ENCODE measurements around the gene ADAMTSL4.
A peak's percentile ranks its signal among the peaks of the same experiment; 100 is the strongest.
"Not testable (repeated sequence)": the region's sequence is repeated elsewhere in the genome, so short reads cannot be mapped to it uniquely, and the experiment has no call there.

Gene ADAMTSL4

DNA sequence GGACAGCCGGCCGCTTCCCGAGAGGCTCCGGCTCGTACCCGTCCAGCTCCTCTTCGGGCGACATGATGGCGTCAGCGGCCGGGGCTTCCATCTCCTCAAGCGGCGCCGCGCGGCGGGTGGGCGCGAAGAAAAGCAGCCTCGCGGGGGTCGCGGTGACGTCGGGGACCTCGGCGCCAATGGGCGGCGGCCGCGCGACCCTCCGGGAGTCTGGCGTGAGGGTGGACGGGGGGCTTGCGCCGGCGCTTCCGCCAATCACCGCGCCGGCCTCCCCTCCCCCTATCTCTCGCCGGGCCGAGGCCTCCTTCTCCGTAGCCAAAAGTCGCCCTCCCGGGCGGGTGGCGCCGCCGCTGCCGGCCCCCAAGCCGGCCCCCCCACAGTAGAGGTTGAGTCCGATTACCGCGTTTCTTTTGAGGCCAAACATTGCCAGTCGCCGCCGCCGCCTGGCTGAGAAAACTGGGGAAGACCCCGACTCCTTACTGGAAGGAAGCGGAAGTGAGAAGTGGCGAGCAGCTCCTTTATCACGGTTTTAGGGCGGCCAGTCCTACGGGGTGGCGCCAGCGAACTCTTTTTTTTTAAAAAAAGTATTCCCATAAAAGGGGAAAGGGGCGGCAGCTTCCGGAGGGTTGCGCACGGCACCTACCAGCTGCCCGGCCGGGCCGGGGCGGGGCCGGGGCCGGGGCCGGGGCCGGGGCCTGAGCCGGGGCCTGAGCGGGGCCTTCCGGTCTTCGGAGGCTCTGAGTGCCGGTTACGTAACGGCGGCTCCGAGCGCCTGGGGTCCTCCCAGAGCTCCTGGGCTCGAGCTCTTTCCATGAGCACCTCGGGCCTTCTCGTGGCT is 30.1 kb downstream of the ADAMTSL4 start, which contains the start of gene MCL1:
TSS of gene MCL1 (minus strand) at position 501 of the 835 bp plus-strand sequence. CDS start at position 421, 80 bp downstream.
- TF ChIP-seq, protein P1, sequence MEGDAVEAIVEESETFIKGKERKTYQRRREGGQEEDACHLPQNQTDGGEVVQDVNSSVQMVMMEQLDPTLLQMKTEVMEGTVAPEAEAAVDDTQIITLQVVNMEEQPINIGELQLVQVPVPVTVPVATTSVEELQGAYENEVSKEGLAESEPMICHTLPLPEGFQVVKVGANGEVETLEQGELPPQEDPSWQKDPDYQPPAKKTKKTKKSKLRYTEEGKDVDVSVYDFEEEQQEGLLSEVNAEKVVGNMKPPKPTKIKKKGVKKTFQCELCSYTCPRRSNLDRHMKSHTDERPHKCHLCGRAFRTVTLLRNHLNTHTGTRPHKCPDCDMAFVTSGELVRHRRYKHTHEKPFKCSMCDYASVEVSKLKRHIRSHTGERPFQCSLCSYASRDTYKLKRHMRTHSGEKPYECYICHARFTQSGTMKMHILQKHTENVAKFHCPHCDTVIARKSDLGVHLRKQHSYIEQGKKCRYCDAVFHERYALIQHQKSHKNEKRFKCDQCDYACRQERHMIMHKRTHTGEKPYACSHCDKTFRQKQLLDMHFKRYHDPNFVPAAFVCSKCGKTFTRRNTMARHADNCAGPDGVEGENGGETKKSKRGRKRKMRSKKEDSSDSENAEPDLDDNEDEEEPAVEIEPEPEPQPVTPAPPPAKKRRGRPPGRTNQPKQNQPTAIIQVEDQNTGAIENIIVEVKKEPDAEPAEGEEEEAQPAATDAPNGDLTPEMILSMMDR (IDR thresholded peaks at IDR 0.05) = peak; percentile 15; the same call in 1 of the 2 replicates
- TF ChIP-seq ZFX (IDR thresholded peaks at IDR 0.05; ENCODE audit: borderline replicate concordance) = no peak; the same call in 1 of the 2 replicates
- peak within 1 kb of the TSS; percentile 93 for H3K27ac ChIP-seq

DNA sequence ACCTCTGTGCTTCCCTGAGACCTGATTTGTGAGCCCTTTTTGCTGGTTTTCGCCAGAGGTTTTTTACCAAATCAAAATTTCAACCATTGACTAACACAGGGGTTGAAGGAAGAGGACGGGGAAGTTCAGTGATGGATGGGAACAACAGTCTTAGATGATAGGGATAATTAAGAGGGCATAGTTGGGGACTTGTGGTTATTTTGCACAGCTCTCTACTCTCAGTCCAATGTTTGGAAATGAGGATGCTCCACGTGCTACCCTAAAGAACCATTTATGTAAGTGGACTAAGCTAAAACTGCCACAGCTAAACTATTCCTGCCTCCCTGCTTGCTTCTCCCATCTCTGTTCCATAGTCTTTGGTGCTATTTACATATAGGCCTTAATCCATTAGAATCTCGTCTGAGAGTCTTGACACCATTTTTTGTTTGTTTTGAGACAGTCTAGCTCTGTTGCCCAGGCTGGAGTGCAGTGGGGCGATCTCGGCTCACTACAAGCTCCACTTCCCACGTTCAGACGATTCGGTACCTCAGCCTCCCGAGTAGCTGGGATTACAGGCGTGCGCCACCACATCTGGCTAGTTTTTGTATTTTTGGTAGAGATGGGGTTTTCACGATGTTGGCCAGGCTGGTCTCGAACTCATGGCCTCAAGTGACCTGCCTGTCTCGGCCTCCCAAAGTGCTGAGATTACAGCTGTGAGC is 30.9 kb downstream of the ADAMTSL4 start:
- TF ChIP-seq, protein P1 (IDR thresholded peaks at IDR 0.05) = no peak
- no peak for TF ChIP-seq ZFX (IDR thresholded peaks at IDR 0.05; ENCODE audit: borderline replicate concordance)
- peak overlapping the region; percentile 93 for H3K27ac ChIP-seq

DNA sequence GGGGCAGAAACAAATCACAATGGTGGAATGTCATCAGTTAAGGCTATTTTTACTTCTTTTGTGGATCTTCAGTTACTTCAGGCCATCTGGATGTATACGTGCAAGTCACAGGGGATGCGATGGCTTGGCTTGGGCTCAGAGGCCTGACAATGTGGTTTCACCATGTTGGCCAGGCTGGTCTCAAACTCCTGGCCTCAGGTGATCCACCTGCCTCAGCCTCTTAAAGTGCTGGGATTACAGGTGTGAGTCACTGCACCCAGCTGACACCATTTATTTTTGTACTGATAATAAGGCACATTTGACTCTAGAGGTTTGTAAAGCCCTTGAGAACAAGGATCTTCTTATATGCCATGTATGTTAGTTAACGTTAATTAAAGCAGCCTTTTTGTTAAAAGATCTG is 31.8 kb downstream of the ADAMTSL4 start:
- H3K27ac ChIP-seq = not testable (repeated sequence)

DNA sequence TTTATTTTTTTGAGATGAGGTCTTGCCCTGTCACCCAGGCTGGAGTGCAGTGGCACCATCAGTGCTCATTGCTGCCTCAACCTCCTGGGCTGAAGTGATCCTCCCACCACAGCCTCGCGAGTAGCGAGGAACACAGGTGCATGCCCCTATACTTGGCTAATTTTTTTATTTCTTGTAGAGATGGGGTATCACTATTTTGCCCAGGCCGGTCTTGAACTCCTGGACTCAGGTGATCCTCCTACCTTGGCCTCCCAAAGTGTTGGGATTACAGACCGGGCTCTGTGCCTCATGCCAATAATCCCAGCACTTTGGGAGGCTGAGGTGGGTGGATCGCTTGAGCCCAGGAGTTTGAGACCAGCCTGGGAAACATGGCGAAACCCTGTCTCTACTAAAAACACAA is 32.2 kb downstream of the ADAMTSL4 start:
- not testable (repeated sequence) for H3K27ac ChIP-seq

DNA sequence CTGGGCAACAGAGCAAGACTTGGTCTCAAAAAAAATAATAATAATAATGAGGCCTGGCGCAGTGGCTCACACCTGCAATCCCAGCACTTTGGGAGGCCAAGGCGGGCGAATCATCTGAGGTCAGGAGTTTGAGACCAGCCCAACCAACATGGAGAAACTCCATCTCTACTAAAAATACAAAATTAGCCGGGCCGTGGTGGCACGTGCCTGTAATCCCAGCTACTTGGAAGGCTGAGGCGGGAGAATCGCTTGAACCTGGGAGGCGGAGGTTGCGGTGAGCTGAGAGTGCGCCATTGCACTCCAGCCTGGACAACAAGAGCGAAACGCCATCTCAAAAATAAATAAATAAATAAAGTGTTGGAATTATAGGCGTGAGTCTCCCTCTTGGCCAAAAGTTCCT is 32.8 kb downstream of the ADAMTSL4 start:
- not testable (repeated sequence) for H3K27ac ChIP-seq

DNA sequence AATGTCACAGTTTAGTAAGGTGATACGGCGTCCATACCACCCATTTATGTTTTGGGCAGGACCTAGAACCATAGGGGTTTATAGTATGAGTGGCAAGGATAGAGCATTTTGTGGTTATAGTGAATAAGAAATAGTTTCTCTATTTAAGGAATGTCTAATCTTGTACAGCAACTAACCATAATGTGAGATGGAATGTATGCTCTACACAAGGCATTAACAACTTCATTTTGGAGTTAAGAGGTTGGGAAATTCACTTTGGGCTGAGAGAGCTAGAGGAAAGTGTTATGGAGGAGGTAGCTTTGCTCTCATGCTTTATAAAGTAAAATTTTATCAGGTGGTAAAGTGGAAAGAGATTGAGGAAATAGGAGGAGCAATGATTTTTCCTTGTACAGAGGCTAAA is 33.2 kb downstream of the ADAMTSL4 start:
- no peak overlapping the region for H3K27ac ChIP-seq
- no peak for TF ChIP-seq ZFX (IDR thresholded peaks at IDR 0.05; ENCODE audit: borderline replicate concordance)
- TF ChIP-seq, protein P1 (IDR thresholded peaks at IDR 0.05) = no peak

DNA sequence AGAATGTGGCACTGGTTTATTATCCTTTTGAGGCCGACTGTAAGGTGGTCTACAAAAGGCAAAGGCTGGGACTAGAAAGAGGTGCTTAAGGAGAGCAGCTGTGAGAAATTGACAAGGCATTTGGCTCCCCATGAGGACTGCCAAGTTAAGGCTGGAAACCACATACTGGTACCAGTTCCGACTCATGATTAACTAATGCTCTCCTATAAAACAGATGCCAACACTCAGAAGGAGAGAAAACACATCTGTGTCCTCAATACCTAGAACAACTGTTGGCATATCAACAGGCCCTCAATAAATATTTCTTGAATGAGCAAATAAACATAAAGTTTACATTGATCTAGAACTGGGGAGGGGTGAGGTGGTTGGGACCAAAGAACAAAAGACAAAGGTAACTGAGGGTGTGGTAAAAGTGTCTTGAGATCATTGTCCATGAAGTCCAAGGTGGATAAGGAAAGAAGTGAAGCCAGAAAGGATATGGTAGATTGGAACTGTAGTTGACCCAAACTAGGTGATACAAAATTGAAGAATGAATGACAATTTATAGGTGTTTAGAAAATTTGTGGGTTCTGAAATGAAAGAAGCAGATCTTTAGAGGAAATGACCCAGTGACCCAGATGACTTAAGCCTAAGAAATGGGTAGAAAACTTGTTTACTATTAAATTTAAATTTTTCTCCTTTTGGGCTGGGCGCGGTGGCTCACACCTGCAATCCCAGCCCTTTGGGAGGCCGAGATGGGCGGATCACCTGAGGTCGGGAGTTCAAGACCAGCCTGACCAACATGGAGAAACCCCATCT is 47.1 kb downstream of the ADAMTSL4 start:
- no peak for TF ChIP-seq ZFX (IDR thresholded peaks at IDR 0.05; ENCODE audit: borderline replicate concordance)
- TF ChIP-seq, protein P1 (IDR thresholded peaks at IDR 0.05) = no peak
- 0 out of 2 replicates have a peak overlapping the region, but pooled peaks have one; percentile 0 for H3K27ac ChIP-seq

DNA sequence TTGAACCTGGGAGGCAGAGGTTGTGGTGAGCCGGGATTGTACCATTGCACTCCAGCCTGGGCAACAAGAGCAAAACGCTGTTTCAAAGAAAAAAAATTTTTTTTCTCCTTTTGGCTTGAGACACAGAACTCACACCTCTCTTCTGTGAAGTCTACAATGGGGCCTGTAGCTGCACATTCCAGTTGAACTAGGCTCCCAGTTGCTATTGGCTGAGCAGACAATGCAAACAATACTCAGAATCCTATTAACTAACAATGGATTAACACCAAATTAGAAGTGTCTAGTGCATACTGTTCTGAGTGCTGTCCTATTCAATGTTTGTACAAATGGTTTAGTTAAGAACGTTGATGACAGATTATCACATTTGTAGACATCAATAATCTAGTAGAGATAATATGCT is 47.8 kb downstream of the ADAMTSL4 start:
- H3K27ac ChIP-seq = 0 out of 2 replicates have a peak overlapping the region, but pooled peaks have one; percentile 0
- TF ChIP-seq, protein P1 (IDR thresholded peaks at IDR 0.05) = no peak
- no peak for TF ChIP-seq ZFX (IDR thresholded peaks at IDR 0.05; ENCODE audit: borderline replicate concordance)

DNA sequence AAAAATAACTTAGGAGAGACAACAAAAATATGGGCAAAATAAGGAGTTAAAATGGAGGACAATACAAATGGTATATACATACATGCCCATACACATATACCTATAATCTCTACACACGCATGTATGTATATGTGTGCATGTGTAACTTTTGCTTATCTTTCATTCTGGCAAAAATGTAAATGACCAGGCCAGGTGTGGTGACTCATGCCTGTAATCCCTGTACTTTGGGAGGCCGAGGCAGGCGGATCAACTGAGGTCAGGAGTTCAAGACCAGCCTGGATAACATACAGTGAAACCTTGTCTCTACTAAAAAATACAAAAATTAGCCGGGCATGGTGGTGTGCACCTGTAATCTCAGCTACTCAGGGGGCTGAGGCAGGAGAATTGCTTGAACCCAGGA is 49.1 kb downstream of the ADAMTSL4 start:
- H3K27ac ChIP-seq = not testable (repeated sequence)

All from 22Rv1 (cell line).